Motor neuron (in vitro differentiated cells): ENCODE data around the gene TPRG1L. TPM values are rescaled to one million over a fixed set of nuclear protein-coding genes. Genes with fewer than 3 reads are reported as not detected.

Source experiments
- total RNA-seq, 8 experiments: library from RNA; unstranded; fragments of 300-600 nt; gene quantifications; 2 replicates each; pipeline versions ENCODE4 v1.2.3 to v1.2.4, GENCODE V29; 2022

The TPRG1L gene
- total RNA-seq, 8 experiments from 2014 or later, result 12.6 to 36.3 (median 25.7) TPM

Other genes with a start within 250 kb of the TPRG1L start
- 1 to 10 TPM in 5 of 8 experiments, under 1 TPM in 3; 0.41 to 4.9 (median 1.1) TPM for gene ARHGEF16, start 170.3 kb upstream of the TPRG1L start, total RNA-seq
- 10 to 100 TPM in 1 of 8 experiments, 1 to 10 TPM in 5, under 1 TPM in 2; 0.40 to 14.0 (median 2.0) TPM for gene MEGF6, start 13.5 kb upstream of the TPRG1L start, total RNA-seq
- 10 to 100 TPM; 10.4 to 21.3 (median 17.1) TPM for gene WRAP73, start 25.1 kb downstream of the TPRG1L start, total RNA-seq
- 1 to 10 TPM in 4 of 8 experiments, under 1 TPM in 4; 0.27 to 2.0 (median 0.83) TPM for gene TP73, start 27.5 kb downstream of the TPRG1L start, total RNA-seq
- gene CCDC27, start 127.4 kb downstream of the TPRG1L start, total RNA-seq, result 1 to 10 TPM in 1 of 8 experiments, under 1 TPM in 6, not detected in 1; 0.11 to 1.2 (median 0.25) TPM
- gene SMIM1, start 147.7 kb downstream of the TPRG1L start, total RNA-seq, result 1 to 10 TPM in 7 of 8 experiments, under 1 TPM in 1; 0.87 to 5.2 (median 2.7) TPM
- 10 to 100 TPM; 27.4 to 59.1 (median 39.8) TPM for gene LRRC47, start 171.5 kb downstream of the TPRG1L start, total RNA-seq
- gene CEP104, start 232.2 kb downstream of the TPRG1L start, total RNA-seq, result 10 to 100 TPM; 12.2 to 26.5 (median 19.8) TPM
- 1 to 10 TPM; 2.5 to 8.2 (median 5.6) TPM for gene DFFB, start 232.5 kb downstream of the TPRG1L start, total RNA-seq